ENCODE results near the gene CRKL. TPM values are rescaled to one million over a fixed set of nuclear protein-coding genes. Genes with fewer than 3 reads are reported as not detected.

The CRKL gene
- total and polyA plus RNA-seq, 2 of the 4 experiments (the other 2 are of a cell fraction), result 20.6 to 35.5 TPM

- H3K4me1 ChIP-seq (ENCODE audit: control insufficient read depth, insufficient read depth, low read length), result no peaks in the 10 kb centered on the region
- DNase-seq (no peak), ATAC-seq (ENCODE audit: low read depth) (no peak)
- peak overlapping the region; percentile 42 for H2AK9ac ChIP-seq (replicated peaks; ENCODE audit: low read depth, low read length, poor library complexity)
- no peak overlapping the region for H3K14ac ChIP-seq (replicated peaks; ENCODE audit: low read depth, low read length)
- H3K36me3 ChIP-seq (ENCODE audit: control insufficient read depth, insufficient read depth, low read length), result peaks cover 61% of the 10 kb centered on the region
- H3K9me1 ChIP-seq (ENCODE audit: insufficient read depth, low read length), result no peaks in the 10 kb centered on the region
- H2BK15ac ChIP-seq (ENCODE audit: low read depth, low read length), result no peak overlapping the region
- H3K4me2 ChIP-seq (ENCODE audit: low read depth, low read length), result no peak overlapping the region
- no peak overlapping the region for H2BK20ac ChIP-seq (ENCODE audit: low read depth, low read length)
- H3K9me3 ChIP-seq (ENCODE audit: control insufficient read depth, insufficient read depth, low read length), result no peaks in the 10 kb centered on the region
- no peak overlapping the region for H2AK5ac ChIP-seq (ENCODE audit: low read depth, low read length)
- no TSS peak for BruUV-seq (replicated peaks)
- intact Hi-C loops (cut with micrococcal nuclease) (no loop called here), dilution Hi-C loops (cut with HindIII; ENCODE audit: low sequenced_read_pairs, unreplicated experiment) (no loop called here), in situ Hi-C loops (cut with MboI; ENCODE audit: low sequenced_read_pairs) (no loop called here)
- H2BK120ac ChIP-seq (ENCODE audit: low read depth, low read length), result no peak overlapping the region
- H3K4me3 ChIP-seq (ENCODE audit: insufficient read depth, low read depth, low read length), result no peak overlapping the region
- no peaks in the 10 kb centered on the region for H4K20me1 ChIP-seq (ENCODE audit: insufficient read depth, low read length)
- H3K18ac ChIP-seq (ENCODE audit: low read depth, low read length), result no peak overlapping the region
- CTCF ChIA-PET, result no interaction called here
- H2BK5ac ChIP-seq (ENCODE audit: low read depth, low read length, poor library complexity, severe bottlenecking), result no peak overlapping the region
- H2AFZ ChIP-seq (replicated peaks; ENCODE audit: low read length, poor library complexity), result no peak overlapping the region
- TF ChIP-seq RFX5 (IDR thresholded peaks at IDR 0.05; ENCODE audit: low read depth, low read length) (no peak), POLR2A (IDR thresholded peaks at IDR 0.05; ENCODE audit: low read depth, low read length) (no peak), BHLHE40 (IDR thresholded peaks at IDR 0.05; ENCODE audit: low read depth, low read length) (no peak), SMC3 (IDR thresholded peaks at IDR 0.05; ENCODE audit: low read depth, low read length) (no peak), CEBPB (IDR thresholded peaks at IDR 0.05; ENCODE audit: low read depth, low read length) (no peak), FOS (IDR thresholded peaks at IDR 0.05; ENCODE audit: low read depth, low read length) (no peak), RCOR1 (IDR thresholded peaks at IDR 0.05; ENCODE audit: insufficient replicate concordance, low read length) (no peak), CHD1 (IDR thresholded peaks at IDR 0.05; ENCODE audit: low read depth, low read length) (no peak), NFE2L2 (IDR thresholded peaks at IDR 0.05; ENCODE audit: low read depth, low read length) (no peak), MAZ (IDR thresholded peaks at IDR 0.05; ENCODE audit: borderline replicate concordance, low read depth, low read length) (no peak), USF2 (IDR thresholded peaks at IDR 0.05; ENCODE audit: low read depth, low read length) (no peak), MXI1 (IDR thresholded peaks at IDR 0.05; ENCODE audit: borderline replicate concordance, low read depth, low read length) (no peak), RAD21 (IDR thresholded peaks at IDR 0.05; ENCODE audit: low read length) (no peak)
- TF ChIP-seq, protein P1, sequence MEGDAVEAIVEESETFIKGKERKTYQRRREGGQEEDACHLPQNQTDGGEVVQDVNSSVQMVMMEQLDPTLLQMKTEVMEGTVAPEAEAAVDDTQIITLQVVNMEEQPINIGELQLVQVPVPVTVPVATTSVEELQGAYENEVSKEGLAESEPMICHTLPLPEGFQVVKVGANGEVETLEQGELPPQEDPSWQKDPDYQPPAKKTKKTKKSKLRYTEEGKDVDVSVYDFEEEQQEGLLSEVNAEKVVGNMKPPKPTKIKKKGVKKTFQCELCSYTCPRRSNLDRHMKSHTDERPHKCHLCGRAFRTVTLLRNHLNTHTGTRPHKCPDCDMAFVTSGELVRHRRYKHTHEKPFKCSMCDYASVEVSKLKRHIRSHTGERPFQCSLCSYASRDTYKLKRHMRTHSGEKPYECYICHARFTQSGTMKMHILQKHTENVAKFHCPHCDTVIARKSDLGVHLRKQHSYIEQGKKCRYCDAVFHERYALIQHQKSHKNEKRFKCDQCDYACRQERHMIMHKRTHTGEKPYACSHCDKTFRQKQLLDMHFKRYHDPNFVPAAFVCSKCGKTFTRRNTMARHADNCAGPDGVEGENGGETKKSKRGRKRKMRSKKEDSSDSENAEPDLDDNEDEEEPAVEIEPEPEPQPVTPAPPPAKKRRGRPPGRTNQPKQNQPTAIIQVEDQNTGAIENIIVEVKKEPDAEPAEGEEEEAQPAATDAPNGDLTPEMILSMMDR (conservative IDR thresholded peaks at IDR 0.05; ENCODE audit: low read depth, low read length), result no peak
- TF ChIP-seq, protein P2, sequence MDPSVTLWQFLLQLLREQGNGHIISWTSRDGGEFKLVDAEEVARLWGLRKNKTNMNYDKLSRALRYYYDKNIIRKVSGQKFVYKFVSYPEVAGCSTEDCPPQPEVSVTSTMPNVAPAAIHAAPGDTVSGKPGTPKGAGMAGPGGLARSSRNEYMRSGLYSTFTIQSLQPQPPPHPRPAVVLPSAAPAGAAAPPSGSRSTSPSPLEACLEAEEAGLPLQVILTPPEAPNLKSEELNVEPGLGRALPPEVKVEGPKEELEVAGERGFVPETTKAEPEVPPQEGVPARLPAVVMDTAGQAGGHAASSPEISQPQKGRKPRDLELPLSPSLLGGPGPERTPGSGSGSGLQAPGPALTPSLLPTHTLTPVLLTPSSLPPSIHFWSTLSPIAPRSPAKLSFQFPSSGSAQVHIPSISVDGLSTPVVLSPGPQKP (IDR thresholded peaks at IDR 0.05; ENCODE audit: borderline replicate concordance, low read depth, low read length), result no peak
- no peak overlapping the region for H3K4ac ChIP-seq (ENCODE audit: low read depth, low read length)
- POLR2A ChIA-PET (ENCODE audit: unreplicated experiment), result no interaction called here
- H3K27ac ChIP-seq (ENCODE audit: insufficient read depth, low read length), result no peak overlapping the region
- no peak overlapping the region for H3K9ac ChIP-seq (ENCODE audit: low read depth, low read length)
- 0 out of 4 replicates have a peak, but pooled peaks cover 0 to 7% of the 10 kb centered on the region in 2 experiments for H3K79me1 ChIP-seq (ENCODE audit: low read depth in 1 of 2, low read length in 2 of 2)
- H4K8ac ChIP-seq (ENCODE audit: low read depth in 2 of 2, low read length in 2 of 2), result no peak overlapping the region
- 100% methylated on average over 4 of the region's 24 CpGs; no CpG with 5 or more reads in 1 of the 2 experiments for WGBS, 2 experiments (ENCODE audit: extremely low coverage in 2 of 2, insufficient read length in 1 of 2)
- H3K27me3 ChIP-seq (ENCODE audit: control insufficient read depth, insufficient read depth, low read length), result no peaks in the 10 kb centered on the region
- H3K56ac ChIP-seq (ENCODE audit: extremely low read depth, insufficient read depth, low read length), result no peak overlapping the region
- no peak overlapping the region for H4K91ac ChIP-seq (ENCODE audit: insufficient read depth, low read depth, low read length)
- H3K23ac ChIP-seq (ENCODE audit: low read depth, low read length), result no peak overlapping the region
- no peak overlapping the region for H4K5ac ChIP-seq (ENCODE audit: low read depth, low read length)
These were observed 74.2 kb downstream of the CRKL start for GRCh38 chr22:20991252-20992055.

Data from IMR-90 (cell line).